HG03045 (cell line): ENCODE data around the gene FADS3.

ENCODE experiments used
- ATAC-seq: cut with Tn5 transposase; IDR thresholded peaks from one replicate; pipeline ENCODE4 v1.9.1; 2021; ENCODE audit warnings: mild to moderate bottlenecking, moderate library complexity; ENCODE audit not compliant: unreplicated experiment

FADS3 gene

GRCh38 chr11:61839742-61840141 is 51.6 kb downstream of the FADS3 start:
- no peak for ATAC-seq

DNA sequence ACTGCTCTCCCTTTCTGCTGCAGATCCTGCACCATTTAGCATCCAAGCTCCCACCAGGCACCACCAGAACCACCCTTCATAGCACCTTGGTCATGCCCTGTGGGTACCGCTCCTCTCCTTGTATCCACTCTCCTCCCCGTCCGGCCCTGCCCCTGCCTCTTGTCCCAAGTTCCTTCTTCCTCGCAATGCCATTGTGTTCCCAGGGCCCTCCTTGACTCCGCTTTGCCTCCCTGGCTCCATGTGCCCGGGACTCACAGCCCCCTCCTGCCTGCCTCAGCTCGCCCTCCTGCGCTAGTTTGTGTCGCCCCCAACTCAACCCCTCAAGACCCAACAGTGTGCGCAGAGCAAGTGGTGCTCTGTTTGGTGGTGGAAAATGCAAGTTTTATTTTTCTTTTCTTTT is 52.4 kb downstream of the FADS3 start:
- ATAC-seq = no peak

DNA sequence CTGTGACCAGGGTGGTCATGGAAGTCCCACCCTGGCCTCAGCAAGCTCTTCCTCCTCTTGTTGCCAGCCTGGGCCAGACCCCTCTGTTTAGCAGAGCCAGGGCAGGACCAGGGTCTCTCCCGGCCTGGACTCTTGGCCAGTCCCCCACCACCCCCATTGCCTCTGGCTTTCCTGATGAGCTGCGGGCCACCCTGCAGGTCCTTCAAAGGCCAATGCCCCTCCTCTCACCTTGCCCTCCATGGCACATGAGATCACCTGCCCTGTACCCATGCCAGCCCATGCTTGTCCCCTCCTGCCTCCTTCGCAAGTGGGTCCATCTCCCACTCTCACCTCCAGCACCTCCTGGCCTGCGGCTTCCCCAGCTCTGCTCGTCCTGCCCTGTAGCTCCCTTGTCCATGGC is 52.8 kb downstream of the FADS3 start:
- ATAC-seq = no peak

DNA sequence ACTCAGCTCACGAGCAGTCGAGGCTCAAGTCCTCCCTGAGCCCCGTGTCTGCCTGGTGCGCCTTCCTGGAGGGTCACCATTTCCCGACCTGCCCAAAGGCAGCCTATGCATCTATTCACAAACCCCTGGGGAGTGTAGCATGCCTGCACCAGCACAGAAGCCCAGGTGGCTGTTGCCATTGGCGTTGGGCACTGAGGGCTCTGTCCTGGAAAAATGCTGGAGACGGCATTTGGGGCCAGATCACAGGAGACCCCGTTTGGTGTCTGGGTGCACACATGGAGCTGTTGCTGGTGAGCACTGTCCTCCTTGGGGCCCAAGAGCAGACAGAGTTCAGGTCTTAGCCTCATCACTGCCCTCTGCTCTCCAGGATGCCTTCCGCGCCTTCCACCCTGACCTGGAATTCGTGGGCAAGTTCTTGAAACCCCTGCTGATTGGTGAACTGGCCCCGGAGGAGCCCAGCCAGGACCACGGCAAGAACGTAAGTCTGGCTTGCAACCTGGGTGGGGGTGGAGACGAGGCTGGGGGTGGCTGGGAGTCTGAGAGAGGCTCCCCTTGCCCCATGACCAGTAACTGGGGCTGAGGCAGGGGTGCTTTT is 53.8 kb downstream of the FADS3 start:
- ATAC-seq = no peak

DNA sequence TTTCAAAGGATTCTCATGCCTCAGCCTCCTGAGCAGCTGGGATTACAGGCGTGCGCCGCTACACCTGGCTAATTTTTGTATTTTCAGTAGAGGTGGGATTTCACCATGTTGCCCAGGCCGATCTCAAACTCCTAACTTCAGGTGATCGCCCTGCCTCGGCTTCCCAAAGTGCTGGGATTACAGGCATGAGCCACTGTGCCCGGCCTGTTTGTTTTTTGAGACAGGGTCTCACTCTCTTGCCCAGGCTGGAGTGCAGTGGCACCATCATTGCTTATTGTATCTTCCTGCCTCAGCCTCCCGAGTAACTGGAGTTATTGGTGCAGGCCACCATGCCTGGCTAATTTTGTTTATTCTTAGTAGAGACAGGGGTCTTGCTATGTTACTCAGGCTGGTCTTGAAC is 55.2 kb downstream of the FADS3 start:
- no peak for ATAC-seq

DNA sequence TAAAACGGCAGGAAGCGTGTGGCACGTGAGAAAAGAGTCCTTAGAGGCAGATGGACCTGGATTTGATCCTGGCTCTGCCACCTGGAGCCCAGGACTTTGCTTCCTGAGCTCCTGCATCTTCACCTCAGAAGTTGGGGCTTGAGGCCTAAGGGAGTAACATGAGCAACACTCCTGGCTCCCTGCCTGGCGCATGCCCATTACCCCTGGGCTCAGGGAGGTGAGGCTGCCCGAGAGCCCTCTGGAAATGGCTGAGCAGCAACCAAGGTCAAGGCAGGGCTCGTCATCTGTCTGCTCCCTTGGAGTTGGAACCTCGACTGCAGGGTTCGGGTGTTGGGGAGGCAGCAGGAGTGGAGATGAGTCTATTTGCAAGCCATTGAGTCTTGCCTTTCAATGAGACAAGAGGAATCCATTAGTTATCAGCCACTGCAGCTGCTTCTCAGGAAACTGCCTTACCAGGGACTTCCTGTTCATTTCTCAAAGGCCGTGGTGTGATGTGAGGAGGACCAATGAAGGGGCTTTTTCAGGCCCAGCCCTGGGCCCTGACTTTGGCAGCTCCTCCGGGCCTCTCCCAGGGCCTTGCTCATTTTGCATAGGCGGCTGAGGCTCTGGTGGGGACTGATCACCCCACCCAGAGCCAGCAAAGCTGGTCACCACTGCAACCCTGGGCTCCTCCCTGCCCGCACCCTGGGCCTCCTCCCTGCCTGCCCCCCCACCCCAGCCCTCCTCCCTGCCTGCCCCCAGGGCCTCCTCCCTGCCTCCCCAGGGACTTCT is 56.9 kb downstream of the FADS3 start:
- peak; percentile 83 for ATAC-seq

DNA sequence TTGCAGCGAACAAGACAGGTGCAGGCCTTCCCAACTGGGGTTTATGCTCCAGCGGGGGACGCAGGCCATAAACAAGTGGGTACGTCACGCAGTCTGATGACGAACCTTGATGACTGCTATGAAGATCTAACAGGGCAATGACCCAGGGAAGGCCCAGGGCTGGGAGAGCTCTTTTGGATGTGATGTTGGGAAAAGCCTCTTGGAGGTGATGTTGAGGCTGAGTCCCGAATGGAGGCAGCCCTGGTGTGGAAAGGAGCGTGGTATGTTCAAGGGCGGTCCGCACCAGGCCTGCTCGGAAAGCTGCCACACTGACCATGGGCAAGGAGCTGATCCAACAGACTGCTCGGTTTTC is 57.4 kb downstream of the FADS3 start:
- no peak for ATAC-seq

DNA sequence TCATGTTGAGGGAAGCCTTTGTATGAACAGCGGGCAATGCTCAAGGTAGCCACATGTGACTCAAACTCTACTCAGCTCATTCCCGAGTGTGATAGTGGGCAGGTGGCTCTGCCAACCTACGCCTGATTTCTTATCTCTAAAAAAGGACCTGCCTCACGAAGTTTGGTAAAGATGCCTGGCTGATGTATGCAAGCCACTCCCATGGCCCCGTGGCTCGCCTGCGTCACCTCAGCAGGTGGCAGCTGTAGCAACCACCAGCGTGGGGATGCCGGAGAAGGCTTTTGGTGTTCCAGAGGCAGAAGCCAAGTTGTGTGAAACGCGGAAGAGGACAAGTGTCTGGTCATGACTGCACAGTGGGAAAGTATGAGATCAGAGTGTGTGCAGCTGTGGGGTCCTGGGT is 57.9 kb downstream of the FADS3 start:
- ATAC-seq = no peak

- ATAC-seq = no peak
Observed at GRCh38 chr11:61832754-61833153, 58.6 kb downstream of the FADS3 start.

GRCh38 chr11:61832207-61832606 is 59.1 kb downstream of the FADS3 start:
- no peak for ATAC-seq

- no peak for ATAC-seq
Observed at GRCh38 chr11:61830237-61831105, 60.9 kb downstream of the FADS3 start.

DNA sequence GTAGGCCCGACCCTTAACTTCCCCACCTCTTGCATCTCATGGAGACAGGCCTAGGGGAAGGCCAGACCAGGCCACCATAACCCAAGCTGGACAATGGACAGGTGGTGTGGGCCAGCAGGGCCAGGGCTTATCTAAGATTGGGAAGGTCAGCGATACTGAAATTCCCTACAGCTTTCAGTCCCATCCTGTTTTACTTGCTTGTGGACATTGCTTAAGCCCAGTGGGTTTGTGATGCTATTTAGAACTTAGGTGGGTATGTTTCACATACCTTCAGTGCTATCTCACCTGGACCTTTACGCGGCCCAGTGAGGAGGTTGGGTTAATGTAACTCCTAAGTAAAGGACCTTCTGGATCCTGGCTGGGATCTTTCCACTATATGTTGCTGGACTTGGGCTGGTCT is 61.5 kb downstream of the FADS3 start:
- no peak for ATAC-seq

GRCh38 chr11:61828629-61829407 is 62.5 kb downstream of the FADS3 start:
- peak; percentile 23 for ATAC-seq

GRCh38 chr11:61828379-61828628 is 63.0 kb downstream of the FADS3 start:
- no peak for ATAC-seq

DNA sequence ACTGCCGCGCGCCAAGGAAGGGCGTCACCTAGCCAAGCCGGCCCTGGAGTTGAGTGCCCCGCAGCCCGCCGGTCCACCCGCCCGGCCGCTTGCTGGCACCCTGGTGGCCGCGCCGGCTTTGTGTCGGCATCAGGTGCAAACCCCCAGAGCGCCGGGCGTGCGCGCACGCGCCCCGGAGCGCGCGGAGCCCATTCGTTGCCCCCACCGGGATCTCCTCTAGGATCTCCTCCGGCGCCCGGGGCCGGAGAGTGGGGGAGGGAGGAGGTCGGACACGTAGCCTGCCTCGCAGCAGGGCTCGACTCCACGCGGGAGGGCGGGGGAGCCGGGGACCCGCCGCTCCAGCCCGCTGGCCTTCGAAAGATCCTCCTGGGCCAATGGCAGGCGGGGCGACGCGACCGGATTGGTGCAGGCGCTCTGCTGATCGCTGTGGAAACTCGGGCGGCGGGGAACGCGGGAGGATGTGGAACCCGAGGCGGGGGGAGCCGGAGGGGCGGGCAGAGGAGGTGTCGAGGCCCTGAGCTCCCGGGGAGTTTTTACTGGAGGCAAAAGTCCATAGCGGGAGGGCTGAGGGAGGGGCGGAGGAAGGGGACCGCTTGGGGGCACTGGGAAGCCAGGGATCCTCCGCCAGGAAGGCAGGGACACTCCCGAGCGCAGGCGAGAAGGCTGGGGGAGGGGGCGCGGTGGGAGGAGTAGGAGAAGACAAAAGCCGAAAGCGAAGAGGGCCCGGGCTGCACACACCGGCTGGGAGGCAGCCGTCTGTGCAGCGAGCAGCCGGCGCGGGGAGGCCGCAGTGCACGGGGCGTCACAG is 63.6 kb downstream of the FADS3 start, which contains the start of gene FADS2:
TSS of gene FADS2 (plus strand) at position 730 of the 808 bp plus-strand sequence. CDS start 91 bp downstream, outside the sequence.
- ATAC-seq = peak; percentile 70

DNA sequence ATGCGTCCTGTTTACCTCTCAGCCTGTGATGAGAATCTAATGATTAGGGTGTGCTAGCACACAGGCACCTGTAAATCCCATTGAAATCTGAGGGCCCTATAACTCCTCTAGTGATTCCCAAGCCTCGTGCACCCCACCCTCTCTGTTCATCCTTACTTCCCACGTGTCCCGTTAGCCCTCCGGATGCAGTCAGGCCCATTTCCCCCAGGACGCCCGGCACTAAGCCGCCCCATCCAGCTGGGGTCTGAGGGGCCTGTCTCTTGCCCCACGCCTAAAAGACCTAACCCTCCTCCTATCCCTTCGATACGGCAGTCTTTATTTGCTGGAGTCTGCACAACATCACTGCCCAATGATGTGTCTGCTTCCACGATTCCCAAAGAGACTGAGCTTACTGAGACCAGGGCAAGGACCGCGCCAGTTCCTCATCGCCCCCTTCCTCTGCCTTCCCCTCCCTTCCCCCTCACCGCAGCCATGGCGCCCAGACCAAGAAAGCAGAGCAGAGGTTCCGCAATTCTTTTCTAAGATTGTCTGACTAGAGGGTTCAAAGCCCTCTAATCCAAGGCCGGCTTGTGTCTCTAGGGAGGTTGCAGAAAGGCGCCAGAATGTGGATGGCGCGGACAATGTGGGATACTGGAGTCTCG is 64.3 kb downstream of the FADS3 start:
- ATAC-seq = peak; percentile 3
